ENCODE measurements around the gene NACC1. TPM values are rescaled to one million over a fixed set of nuclear protein-coding genes. Genes with fewer than 3 reads are reported as not detected.
"Not testable (repeated sequence)": the region's sequence is repeated elsewhere in the genome, so short reads cannot be mapped to it uniquely, and the experiment has no call there.

NACC1 gene
- total RNA-seq, 2 experiments from 2014 or later: 74.5 to 82.2 TPM

GRCh38 chr19:13132471-13133180, 14.6 kb downstream of the NACC1 start:
- H3K27me3 Mint-ChIP-seq: no peaks in the 10 kb centered on the region
- H3K9me3 Mint-ChIP-seq: no peaks in the 10 kb centered on the region
- peaks cover 45% of the 10 kb centered on the region for H3K4me1 Mint-ChIP-seq
- peak overlapping the region; percentile 91 for H3K27ac Mint-ChIP-seq
- peaks cover 34% of the 10 kb centered on the region for H3K36me3 Mint-ChIP-seq (ENCODE audit: low read depth)
- ChIA-PET CTCF (interaction anchor here (0.6 to 2.2 kb wide), 9 partner anchors 13 to 167 kb away, joined by 3 to 13 read pairs (median 4); partner anchors contain the start of genes IER2, NACC1 and STX10), POLR2A (interaction anchor here (0.7 to 5.1 kb wide), 14 partner anchors 9 to 128 kb away, joined by 3 to 65 read pairs (median 9); partner anchors contain the start of genes IER2, NACC1, STX10 and TRMT1)
- peak; percentile 78 for DNase-seq
- H3K4me3 Mint-ChIP-seq: peak overlapping the region; percentile 61

- ChIA-PET CTCF (interaction anchor here (0.6 to 2.2 kb wide), 3 partner anchors 14 to 73 kb away, joined by 3 to 13 read pairs (median 5); partner anchors contain the start of genes IER2 and STX10), POLR2A (interaction anchor here (0.9 to 5.1 kb wide), 9 partner anchors 8 to 35 kb away, joined by 3 to 65 read pairs (median 12); partner anchors contain the start of genes IER2, NACC1, STX10 and TRMT1)
- Mint-ChIP-seq H3K4me3 (no peak overlapping the region), H3K36me3 (ENCODE audit: low read depth) (peaks cover 37% of the 10 kb centered on the region), H3K27me3 (no peaks in the 10 kb centered on the region), H3K9me3 (no peaks in the 10 kb centered on the region), H3K4me1 (peaks cover 39% of the 10 kb centered on the region), H3K27ac (peak overlapping the region; percentile 91)
- DNase-seq: no peak
Observed at GRCh38 chr19:13133241-13133870, 15.3 kb downstream of the NACC1 start.

GRCh38 chr19:13134626-13135025, 16.6 kb downstream of the NACC1 start:
- DNase-seq: no peak
- peaks cover 44% of the 10 kb centered on the region for H3K36me3 Mint-ChIP-seq (ENCODE audit: low read depth)
- H3K27me3 Mint-ChIP-seq: no peaks in the 10 kb centered on the region
- CTCF ChIA-PET: no interaction called here
- POLR2A ChIA-PET: interaction anchor here (4.4 to 5.1 kb wide), 2 partner anchors 16 to 18 kb away, joined by 42 to 65 read pairs; partner anchors contain the start of gene NACC1
- peaks cover 36% of the 10 kb centered on the region for H3K4me1 Mint-ChIP-seq
- H3K4me3 Mint-ChIP-seq: no peak overlapping the region
- no peaks in the 10 kb centered on the region for H3K9me3 Mint-ChIP-seq
- no peak overlapping the region for H3K27ac Mint-ChIP-seq

- Mint-ChIP-seq H3K9me3 (no peaks in the 10 kb centered on the region), H3K27ac (no peak overlapping the region), H3K36me3 (ENCODE audit: low read depth) (peaks cover 45% of the 10 kb centered on the region), H3K4me1 (peaks cover 33% of the 10 kb centered on the region), H3K4me3 (no peak overlapping the region), H3K27me3 (no peaks in the 10 kb centered on the region)
- ChIA-PET CTCF (no interaction called here), POLR2A (interaction anchor here (2.3 kb wide), 1 partner anchor 14 kb away, joined by 6 read pairs; the partner anchor contains the start of genes IER2 and STX10)
- DNase-seq: no peak
Observed at GRCh38 chr19:13135068-13136062, 17.3 kb downstream of the NACC1 start.

GRCh38 chr19:13137290-13137794, 19.3 kb downstream of the NACC1 start:
- CTCF ChIA-PET: no interaction called here
- H3K4me3 Mint-ChIP-seq: no peak overlapping the region
- H3K36me3 Mint-ChIP-seq (ENCODE audit: low read depth): peaks cover 46% of the 10 kb centered on the region
- POLR2A ChIA-PET: interaction anchor here (1.3 to 2.3 kb wide), 2 partner anchors 12 to 19 kb away, joined by 4 to 6 read pairs; partner anchors contain the start of genes IER2, NACC1 and STX10
- H3K27ac Mint-ChIP-seq: no peak overlapping the region
- no peak for DNase-seq
- no peaks in the 10 kb centered on the region for H3K9me3 Mint-ChIP-seq
- peaks cover 22% of the 10 kb centered on the region for H3K4me1 Mint-ChIP-seq
- H3K27me3 Mint-ChIP-seq: no peaks in the 10 kb centered on the region

GRCh38 chr19:13138171-13138915, 20.3 kb downstream of the NACC1 start:
- ChIA-PET CTCF (no interaction called here), POLR2A (interaction anchor here (0.7 kb wide), 1 partner anchor 14 kb away, joined by 4 read pairs; no protein-coding TSS in a partner anchor)
- no peak for DNase-seq
- Mint-ChIP-seq H3K4me1 (peaks cover 12% of the 10 kb centered on the region), H3K36me3 (ENCODE audit: low read depth) (peaks cover 39% of the 10 kb centered on the region), H3K27me3 (no peaks in the 10 kb centered on the region), H3K27ac (no peak overlapping the region), H3K4me3 (no peak overlapping the region), H3K9me3 (no peaks in the 10 kb centered on the region)

GRCh38 chr19:13138916-13139198, 20.8 kb downstream of the NACC1 start:
- ChIA-PET POLR2A (interaction anchor here (0.7 kb wide), 1 partner anchor 14 kb away, joined by 4 read pairs; no protein-coding TSS in a partner anchor), CTCF (no interaction called here)
- Mint-ChIP-seq H3K36me3 (ENCODE audit: low read depth) (peaks cover 37% of the 10 kb centered on the region), H3K27ac (no peak overlapping the region), H3K9me3 (no peaks in the 10 kb centered on the region), H3K4me1 (peaks cover 7% of the 10 kb centered on the region), H3K4me3 (no peak overlapping the region), H3K27me3 (no peaks in the 10 kb centered on the region)
- DNase-seq: no peak

GRCh38 chr19:13139633-13140311, 21.7 kb downstream of the NACC1 start:
- Mint-ChIP-seq H3K27ac (peak overlapping the region; percentile 59), H3K4me3 (no peak overlapping the region), H3K36me3 (ENCODE audit: low read depth) (peaks cover 41% of the 10 kb centered on the region), H3K4me1 (peaks cover 2% of the 10 kb centered on the region), H3K9me3 (no peaks in the 10 kb centered on the region), H3K27me3 (no peaks in the 10 kb centered on the region)
- ChIA-PET CTCF (no interaction called here), POLR2A (no interaction called here)
- DNase-seq: no peak

GRCh38 chr19:13146763-13147563, 28.9 kb downstream of the NACC1 start:
- no peak for DNase-seq
- Mint-ChIP-seq H3K9me3 (no peaks in the 10 kb centered on the region), H3K4me1 (peaks cover 21% of the 10 kb centered on the region), H3K27ac (no peak overlapping the region), H3K4me3 (no peak overlapping the region), H3K36me3 (ENCODE audit: low read depth) (peaks cover 16% of the 10 kb centered on the region), H3K27me3 (no peaks in the 10 kb centered on the region)
- ChIA-PET CTCF (no interaction called here), POLR2A (interaction anchor here (2.3 kb wide), 1 partner anchor 11 kb away, joined by 8 read pairs; no protein-coding TSS in a partner anchor)

GRCh38 chr19:13149173-13149627, 31.1 kb downstream of the NACC1 start:
- peaks cover 24% of the 10 kb centered on the region for H3K4me1 Mint-ChIP-seq
- DNase-seq: peak; percentile 27
- not testable (repeated sequence) for H3K27me3 Mint-ChIP-seq, H3K9me3 Mint-ChIP-seq
- CTCF ChIA-PET: interaction anchor here (0.6 to 2.3 kb wide), 10 partner anchors 19 to 184 kb away, joined by 3 to 12 read pairs (median 4); no protein-coding TSS in a partner anchor
- H3K27ac Mint-ChIP-seq: peak overlapping the region; percentile 24
- POLR2A ChIA-PET: interaction anchor here (1.4 to 5.0 kb wide), 7 partner anchors 13 to 44 kb away, joined by 3 to 335 read pairs (median 10); partner anchors contain the start of gene NACC1
- peak overlapping the region; percentile 95 for H3K4me3 Mint-ChIP-seq
- peaks cover 27% of the 10 kb centered on the region for H3K36me3 Mint-ChIP-seq (ENCODE audit: low read depth)

All from activated CD4-positive, alpha-beta memory T cell treated with anti-CD3 and anti-CD28 coated beads, Interleukin-2, amount 10 ng/mL, durations not matched to agents 7 days and 5 days (primary cell).